ENCODE measurements around the gene DLGAP1.

GRCh38 chr18:4353853-4354418 is 101.2 kb downstream of the DLGAP1 start:
- TF ChIP-seq CTCF (IDR thresholded peaks at IDR 0.05) (no peak), POLR2A (IDR thresholded peaks at IDR 0.05) (no peak)

Measured in right lobe of liver (tissue), 4 donors.